GM21381 (cell line): ENCODE results near the gene CNTNAP2.

Source experiments
- ATAC-seq: cut with Tn5 transposase; IDR thresholded peaks from one replicate; pipeline ENCODE4 v1.9.1; 2021; ENCODE audit warnings: mild to moderate bottlenecking, moderate library complexity; ENCODE audit not compliant: unreplicated experiment

Gene CNTNAP2

GRCh38 chr7:148209643-148210190, 2093.1 kb downstream of the CNTNAP2 start:
- no peak for ATAC-seq

GRCh38 chr7:148210804-148211325, 2094.3 kb downstream of the CNTNAP2 start:
- no peak for ATAC-seq

GRCh38 chr7:148211740-148212151, 2095.1 kb downstream of the CNTNAP2 start:
- ATAC-seq: no peak

- no peak for ATAC-seq
Observed at GRCh38 chr7:148212731-148213130, 2096.1 kb downstream of the CNTNAP2 start.

GRCh38 chr7:148214101-148214500, 2097.5 kb downstream of the CNTNAP2 start:
- no peak for ATAC-seq

GRCh38 chr7:148218603-148219002, 2102.0 kb downstream of the CNTNAP2 start:
- ATAC-seq: no peak

GRCh38 chr7:148222721-148223120, 2106.1 kb downstream of the CNTNAP2 start:
- ATAC-seq: no peak

- no peak for ATAC-seq
Observed at GRCh38 chr7:148223160-148223559, 2106.6 kb downstream of the CNTNAP2 start.

- ATAC-seq: no peak
Observed at GRCh38 chr7:148223738-148224137, 2107.1 kb downstream of the CNTNAP2 start.

- no peak for ATAC-seq
Observed at GRCh38 chr7:148230296-148230695, 2113.7 kb downstream of the CNTNAP2 start.

GRCh38 chr7:148230883-148231282, 2114.3 kb downstream of the CNTNAP2 start:
- no peak for ATAC-seq

- no peak for ATAC-seq
Observed at GRCh38 chr7:148232784-148233183, 2116.2 kb downstream of the CNTNAP2 start.

- ATAC-seq: no peak
Observed at GRCh38 chr7:148234715-148235114, 2118.1 kb downstream of the CNTNAP2 start.

- ATAC-seq: no peak
Observed at GRCh38 chr7:148238761-148239325, 2122.2 kb downstream of the CNTNAP2 start.

GRCh38 chr7:148241700-148242293, 2125.2 kb downstream of the CNTNAP2 start:
- ATAC-seq: no peak

- ATAC-seq: no peak
Observed at GRCh38 chr7:148242294-148242821, 2125.8 kb downstream of the CNTNAP2 start.

- no peak for ATAC-seq
Observed at GRCh38 chr7:148245381-148245780, 2128.8 kb downstream of the CNTNAP2 start.

GRCh38 chr7:148253629-148254028, 2137.0 kb downstream of the CNTNAP2 start:
- no peak for ATAC-seq

GRCh38 chr7:148255333-148255732, 2138.7 kb downstream of the CNTNAP2 start:
- ATAC-seq: no peak

GRCh38 chr7:148256433-148256832, 2139.8 kb downstream of the CNTNAP2 start:
- no peak for ATAC-seq

GRCh38 chr7:148260599-148260998, 2144.0 kb downstream of the CNTNAP2 start:
- ATAC-seq: no peak

GRCh38 chr7:148261523-148261922, 2144.9 kb downstream of the CNTNAP2 start:
- no peak for ATAC-seq
